ENCODE data around the gene SLC16A8. TPM values are rescaled to one million over a fixed set of nuclear protein-coding genes. Genes with fewer than 3 reads are reported as not detected.
"Not testable (repeated sequence)": the region's sequence is repeated elsewhere in the genome, so short reads cannot be mapped to it uniquely, and the experiment has no call there.

Gene SLC16A8
- total and polyA plus RNA-seq, 2 donors, result 0.16 to 0.52 TPM

- no peak overlapping the region for H3K27ac ChIP-seq (ENCODE audit: low read depth)
- no peaks in the 10 kb centered on the region for H3K4me1 ChIP-seq (ENCODE audit: insufficient read depth)
- 74% methylated on average over 14 of the region's 14 CpGs for WGBS
- DNase-seq (ENCODE audit: extremely low spot score), result no peak
- no peak overlapping the region for H3K4me3 ChIP-seq (ENCODE audit: low read depth, low read length)
- no peaks in the 10 kb centered on the region for H3K36me3 ChIP-seq (ENCODE audit: insufficient read depth)
These were observed 37.8 kb downstream of the SLC16A8 start for GRCh38 chr22:38046070-38046748.

- H3K27ac ChIP-seq (ENCODE audit: low read depth), result no peak overlapping the region
These were observed 40.6 kb downstream of the SLC16A8 start for GRCh38 chr22:38043151-38044039.

GRCh38 chr22:38042488-38042790, 41.5 kb downstream of the SLC16A8 start:
- Histone ChIP-seq H3K4me3 (ENCODE audit: low read depth, low read length) (no peak overlapping the region), H3K4me1 (ENCODE audit: insufficient read depth) (no peaks in the 10 kb centered on the region), H3K27ac (ENCODE audit: low read depth) (no peak overlapping the region), H3K36me3 (ENCODE audit: insufficient read depth) (no peaks in the 10 kb centered on the region)
- WGBS, result 54% methylated on average over 1 of the region's 1 CpG
- DNase-seq (ENCODE audit: extremely low spot score), result no peak

More at GRCh38 chr22:38043151-38044039, 40.6 kb downstream of the SLC16A8 start:
- Histone ChIP-seq H3K4me1 (ENCODE audit: insufficient read depth) (no peaks in the 10 kb centered on the region), H3K36me3 (ENCODE audit: insufficient read depth) (no peaks in the 10 kb centered on the region), H3K4me3 (ENCODE audit: low read depth, low read length) (no peak overlapping the region)
- no peak for DNase-seq (ENCODE audit: extremely low spot score)
- WGBS, result 88% methylated on average over 16 of the region's 16 CpGs

DNA sequence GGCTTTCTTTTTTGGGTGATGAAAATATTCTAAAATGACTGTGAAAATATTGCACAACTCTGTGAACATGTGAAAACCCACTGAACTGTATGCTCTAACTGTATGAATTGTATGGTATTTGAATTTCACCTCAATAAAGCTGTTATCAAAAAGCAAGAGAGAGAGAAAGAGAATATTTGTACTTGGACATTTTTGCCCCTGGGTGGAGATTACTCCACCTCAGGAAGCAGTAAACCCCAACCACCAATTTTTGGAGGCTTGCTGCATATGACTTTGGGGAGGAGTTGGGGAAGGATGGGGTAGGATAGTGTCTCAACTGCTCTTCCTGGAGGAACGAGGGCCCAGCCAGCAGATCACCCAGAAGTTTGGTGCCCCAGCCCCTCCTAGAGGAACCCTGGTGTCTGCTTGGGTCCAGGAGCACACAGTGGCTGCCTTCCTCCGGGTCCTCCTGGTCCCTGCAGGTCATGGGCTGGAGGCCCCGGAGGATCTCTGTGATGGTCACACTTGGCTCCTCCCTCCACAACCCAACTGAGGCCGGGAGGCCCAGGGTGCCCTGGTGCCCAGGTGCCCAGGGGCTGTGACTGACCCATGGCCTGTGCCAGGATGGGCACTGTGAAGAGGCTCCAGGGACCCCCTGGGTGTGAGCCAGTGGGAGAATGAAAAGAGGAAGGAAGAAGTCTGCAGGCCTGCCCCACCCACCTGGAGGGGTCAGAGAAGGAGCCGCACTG, 42.1 kb downstream of the SLC16A8 start:
- Histone ChIP-seq H3K4me1 (ENCODE audit: insufficient read depth) (no peaks in the 10 kb centered on the region), H3K36me3 (ENCODE audit: insufficient read depth) (no peaks in the 10 kb centered on the region), H3K4me3 (ENCODE audit: low read depth, low read length) (no peak overlapping the region), H3K27ac (ENCODE audit: low read depth) (no peak overlapping the region)
- 66% methylated on average over 5 of the region's 5 CpGs for WGBS
- DNase-seq (ENCODE audit: extremely low spot score), result no peak

GRCh38 chr22:38040953-38041759, 42.8 kb downstream of the SLC16A8 start:
- no peak for DNase-seq (ENCODE audit: extremely low spot score)
- 81% methylated on average over 20 of the region's 20 CpGs for WGBS
- no peak overlapping the region for H3K27ac ChIP-seq (ENCODE audit: low read depth)

DNA sequence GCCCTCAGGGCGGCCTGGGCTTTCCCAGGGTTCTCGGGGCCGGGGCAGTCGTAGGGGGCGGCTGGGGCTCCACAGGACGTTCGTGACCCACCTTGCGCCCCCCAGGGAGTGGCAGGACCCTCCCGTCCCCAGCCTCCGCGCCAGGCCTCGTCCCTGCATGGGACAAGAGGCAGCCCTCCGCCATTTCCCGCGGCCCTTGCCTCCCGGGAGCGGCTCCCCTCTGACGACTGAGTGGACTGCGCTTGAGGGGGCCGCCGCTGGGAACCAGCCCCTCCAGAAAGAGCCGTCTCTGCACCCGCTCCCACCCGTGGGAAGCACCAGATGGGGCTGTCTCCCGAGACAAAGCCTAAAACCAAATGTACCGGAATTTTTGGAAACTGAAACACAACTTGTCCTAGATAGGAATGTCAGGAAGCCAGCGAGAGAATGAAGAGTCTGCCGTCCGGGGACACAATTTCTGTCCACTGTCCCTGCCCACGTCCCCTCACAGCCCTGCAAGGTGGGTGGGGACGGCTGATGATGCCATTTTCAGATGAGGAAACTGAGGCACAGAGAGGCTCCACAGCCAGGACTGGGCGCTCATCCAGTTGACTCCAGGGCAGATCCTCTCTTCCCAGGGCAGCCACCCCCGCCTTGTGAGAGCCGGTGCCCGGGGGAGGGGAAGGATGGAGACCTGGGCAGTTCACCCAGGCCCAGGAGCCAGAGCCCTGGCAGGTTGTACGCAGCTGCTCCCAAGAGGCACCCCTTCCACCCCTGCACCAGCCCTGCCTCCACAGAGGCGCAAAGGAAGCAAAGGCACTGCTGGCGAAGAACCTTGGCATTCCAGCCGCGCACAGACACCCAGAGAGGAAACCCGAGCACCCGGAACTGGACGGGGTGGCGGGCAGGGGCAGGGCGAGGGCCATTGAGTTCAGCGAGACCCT, 44.8 kb downstream of the SLC16A8 start:
- no peaks in the 10 kb centered on the region for H3K4me1 ChIP-seq (ENCODE audit: insufficient read depth)
- no peaks in the 10 kb centered on the region for H3K36me3 ChIP-seq (ENCODE audit: insufficient read depth)
- H3K4me3 ChIP-seq (ENCODE audit: low read depth, low read length), result no peak overlapping the region
- H3K27ac ChIP-seq (ENCODE audit: low read depth), result no peak overlapping the region
- DNase-seq (ENCODE audit: extremely low spot score), result no peak
- 76% methylated on average over 46 of the region's 46 CpGs for WGBS

More at GRCh38 chr22:38040953-38041759, 42.8 kb downstream of the SLC16A8 start:
- Histone ChIP-seq H3K36me3 (ENCODE audit: insufficient read depth) (no peaks in the 10 kb centered on the region), H3K4me3 (ENCODE audit: low read depth, low read length) (no peak overlapping the region), H3K4me1 (ENCODE audit: insufficient read depth) (no peaks in the 10 kb centered on the region)

DNA sequence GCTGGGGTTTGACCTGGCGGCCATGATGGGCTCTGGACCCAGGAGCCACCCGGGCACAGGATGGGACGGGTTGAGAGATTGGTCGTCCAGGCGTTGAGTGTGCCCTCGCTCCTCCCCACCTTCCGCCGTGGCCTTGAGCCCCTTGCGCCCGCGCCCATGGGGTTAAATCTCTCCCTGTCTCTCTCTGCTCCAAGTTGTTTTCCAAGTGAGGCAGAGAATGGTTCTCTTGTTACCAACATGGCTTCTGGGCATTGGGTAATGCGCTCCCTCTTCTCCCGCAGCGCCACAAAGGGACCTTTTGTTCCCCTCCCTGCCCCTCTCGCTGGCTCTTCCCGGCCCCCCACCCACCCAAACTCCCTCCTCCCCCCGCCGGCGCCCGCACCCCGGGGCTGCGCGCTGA, 45.6 kb downstream of the SLC16A8 start:
- no peak overlapping the region for H3K4me3 ChIP-seq (ENCODE audit: low read depth, low read length)
- H3K36me3 ChIP-seq (ENCODE audit: insufficient read depth), result no peaks in the 10 kb centered on the region
- 94% methylated on average over 23 of the region's 23 CpGs for WGBS
- H3K27ac ChIP-seq (ENCODE audit: low read depth), result no peak overlapping the region
- DNase-seq (ENCODE audit: extremely low spot score), result no peak
- H3K4me1 ChIP-seq (ENCODE audit: insufficient read depth), result no peaks in the 10 kb centered on the region

DNA sequence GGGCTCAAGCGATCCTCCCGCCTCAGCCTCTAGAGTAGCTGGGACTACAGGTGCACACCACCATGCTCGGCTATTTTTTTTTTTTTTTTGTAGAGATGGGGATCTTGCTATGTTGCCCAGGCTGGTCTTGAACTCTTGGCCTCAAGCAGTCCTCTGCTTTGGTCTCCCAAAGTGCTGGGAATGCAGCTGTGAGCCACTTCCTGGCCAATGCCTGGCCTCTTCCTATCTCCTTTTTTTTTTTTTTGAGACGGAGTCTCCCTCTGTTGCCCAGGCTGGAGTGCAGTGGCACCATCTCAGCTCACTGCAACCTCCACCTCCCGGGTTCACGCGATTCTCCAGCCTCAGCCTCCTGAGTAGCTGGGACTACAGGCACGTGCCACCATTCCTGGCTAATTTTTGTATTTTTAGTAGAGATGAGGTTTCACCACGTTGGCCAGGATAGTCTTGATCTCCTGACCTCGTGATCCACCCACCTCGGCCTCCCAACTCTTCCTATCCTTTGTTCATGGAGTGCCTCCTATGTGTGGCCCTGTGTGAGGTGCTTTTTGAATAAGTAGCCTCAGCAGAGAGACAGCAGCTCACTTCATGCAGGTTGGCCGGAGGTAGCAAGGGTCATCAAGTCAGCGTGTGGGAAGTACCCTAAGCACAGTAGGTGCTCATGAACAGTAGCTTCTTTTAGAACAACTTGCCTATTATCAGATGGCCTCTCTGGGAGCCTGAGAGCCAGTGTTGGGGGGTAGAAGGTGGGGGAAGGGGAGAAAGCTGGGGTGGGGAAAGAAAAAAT, 46.4 kb downstream of the SLC16A8 start:
- H3K4me1 ChIP-seq (ENCODE audit: insufficient read depth); H3K27ac ChIP-seq (ENCODE audit: low read depth); H3K36me3 ChIP-seq (ENCODE audit: insufficient read depth); H3K4me3 ChIP-seq (ENCODE audit: low read depth, low read length); DNase-seq (ENCODE audit: extremely low spot score): not testable (repeated sequence)
- 86% methylated on average over 13 of the region's 13 CpGs for WGBS

DNA sequence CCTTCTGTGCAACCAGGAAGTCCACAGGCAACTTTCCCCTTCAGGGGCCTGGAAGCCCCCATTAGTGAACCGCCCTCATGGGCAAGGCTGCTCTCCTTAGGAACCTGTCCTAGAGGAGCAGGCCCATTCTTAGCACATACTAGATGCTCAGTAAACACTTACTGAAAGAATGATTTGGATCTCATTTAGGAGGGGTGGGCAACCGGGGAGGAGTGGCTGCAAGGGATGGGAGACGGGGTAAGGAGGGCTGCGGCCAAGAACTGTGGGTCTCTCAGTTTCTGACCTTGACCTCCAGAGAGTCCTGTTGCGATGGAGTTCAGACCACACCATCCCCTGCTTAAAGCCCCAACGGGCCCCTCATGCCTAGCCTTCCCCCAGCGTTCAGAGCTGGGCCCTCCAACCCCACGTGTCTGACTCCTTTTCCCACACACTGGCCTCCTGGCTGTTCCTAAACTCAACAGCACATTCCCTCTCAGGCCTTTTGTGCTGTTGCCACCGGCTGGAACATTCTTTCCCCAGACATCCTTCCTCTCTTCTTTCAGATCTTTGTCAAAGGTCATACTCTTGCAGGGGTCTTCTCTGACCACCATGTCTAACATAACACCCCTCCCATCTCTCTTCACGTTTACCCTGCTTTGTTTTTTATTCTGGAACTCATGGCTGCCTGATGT, 47.5 kb downstream of the SLC16A8 start:
- no peak overlapping the region for H3K27ac ChIP-seq (ENCODE audit: low read depth)
- 73% methylated on average over 10 of the region's 10 CpGs for WGBS
- no peaks in the 10 kb centered on the region for H3K36me3 ChIP-seq (ENCODE audit: insufficient read depth)
- H3K4me3 ChIP-seq (ENCODE audit: low read depth, low read length), result no peak overlapping the region
- no peak for DNase-seq (ENCODE audit: extremely low spot score)
- H3K4me1 ChIP-seq (ENCODE audit: insufficient read depth), result no peaks in the 10 kb centered on the region

DNA sequence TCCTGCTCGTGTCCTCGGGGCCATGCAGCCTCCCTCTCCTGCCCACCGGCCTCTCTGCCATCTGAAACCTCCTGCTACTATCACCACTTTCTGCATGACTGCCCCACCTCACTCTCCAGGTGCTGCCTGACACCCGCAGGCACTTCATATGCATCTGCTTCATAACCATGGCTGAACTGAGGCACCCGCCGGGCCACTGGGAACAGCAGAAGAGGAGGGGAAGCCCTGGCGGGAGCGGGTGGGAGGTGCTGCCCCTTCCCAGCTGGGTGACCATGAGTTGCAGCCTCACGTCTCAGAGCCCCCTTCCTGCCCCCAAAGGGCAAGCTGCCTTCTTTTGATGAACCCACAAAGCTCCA, 48.5 kb downstream of the SLC16A8 start:
- 86% methylated on average over 9 of the region's 9 CpGs for WGBS
- Histone ChIP-seq H3K36me3 (ENCODE audit: insufficient read depth) (no peaks in the 10 kb centered on the region), H3K27ac (ENCODE audit: low read depth) (no peak overlapping the region), H3K4me3 (ENCODE audit: low read depth, low read length) (no peak overlapping the region), H3K4me1 (ENCODE audit: insufficient read depth) (no peaks in the 10 kb centered on the region)
- no peak for DNase-seq (ENCODE audit: extremely low spot score)

DNA sequence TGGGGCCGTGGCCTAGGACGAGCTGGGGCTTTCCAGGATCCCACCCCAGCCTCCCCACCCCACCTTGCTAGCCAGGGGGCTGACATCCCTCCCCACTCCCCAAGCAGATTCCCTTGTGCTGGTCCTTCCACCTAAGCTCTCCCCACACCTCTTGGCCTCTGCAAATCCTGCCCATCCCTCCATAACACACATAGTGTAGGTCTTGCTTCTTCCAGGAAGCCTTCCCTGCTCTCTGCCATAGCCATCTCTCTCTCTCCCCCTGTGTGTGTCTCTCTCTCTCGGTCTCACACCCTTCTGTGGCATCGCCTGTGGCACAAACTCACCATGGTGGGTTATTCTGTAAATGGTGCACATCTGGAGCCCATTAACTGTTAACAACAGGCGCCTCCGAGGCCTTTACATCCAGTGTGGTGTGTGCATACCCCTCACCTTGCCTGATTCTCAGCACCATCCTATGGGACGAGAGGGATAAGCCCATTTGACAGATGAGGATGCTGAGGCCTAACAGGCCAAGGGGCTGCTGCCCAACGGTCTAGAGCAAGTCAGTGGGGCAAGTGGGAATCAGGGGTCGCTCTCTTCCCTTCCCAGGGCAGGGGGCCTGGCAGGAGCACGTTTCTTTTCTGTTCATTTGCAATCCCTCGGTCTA, 49.0 kb downstream of the SLC16A8 start:
- WGBS, result 77% methylated on average over 11 of the region's 11 CpGs
- peak overlapping the region; percentile 54 for H3K27ac ChIP-seq (ENCODE audit: low read depth)

More for the DNA sequence above, 49.0 kb downstream of the SLC16A8 start:
- no peak overlapping the region for H3K4me3 ChIP-seq (ENCODE audit: low read depth, low read length)
- H3K4me1 ChIP-seq (ENCODE audit: insufficient read depth), result no peaks in the 10 kb centered on the region
- H3K36me3 ChIP-seq (ENCODE audit: insufficient read depth), result no peaks in the 10 kb centered on the region
- DNase-seq (ENCODE audit: extremely low spot score), result no peak
